ENCODE measurements around the gene NR0B2. TPM values are rescaled to one million over a fixed set of nuclear protein-coding genes. Genes with fewer than 3 reads are reported as not detected.

Gene NR0B2
- total RNA-seq, 2 donors from 2014 or later, result 19.8 to 34.8 TPM

DNA sequence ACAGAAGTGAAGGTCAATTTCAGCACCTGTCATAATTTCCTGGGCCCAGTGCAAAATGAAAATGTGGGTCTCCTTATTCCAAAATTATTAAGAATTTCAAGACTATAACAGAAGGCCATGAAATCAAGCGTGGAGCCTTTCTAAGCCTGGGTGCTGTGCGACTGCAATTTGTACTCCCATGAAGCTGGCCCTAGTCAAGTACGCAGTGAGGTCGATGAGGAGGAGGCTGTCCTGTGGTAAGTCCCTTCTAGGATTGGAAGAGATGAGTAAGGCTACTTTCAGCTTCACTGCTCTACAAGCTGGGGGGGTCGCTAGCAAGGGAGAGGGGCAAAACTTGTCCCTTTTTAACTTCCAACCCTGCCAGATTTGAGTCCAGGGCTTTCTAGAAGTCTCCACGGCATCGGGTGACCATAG, 7.4 kb upstream of the NR0B2 start:
- ATAC-seq, result peak; percentile 33
- peak overlapping the region; percentile 52 to 99 (median 93) for H3K27ac ChIP-seq
- DNase-seq, result no peak

DNA sequence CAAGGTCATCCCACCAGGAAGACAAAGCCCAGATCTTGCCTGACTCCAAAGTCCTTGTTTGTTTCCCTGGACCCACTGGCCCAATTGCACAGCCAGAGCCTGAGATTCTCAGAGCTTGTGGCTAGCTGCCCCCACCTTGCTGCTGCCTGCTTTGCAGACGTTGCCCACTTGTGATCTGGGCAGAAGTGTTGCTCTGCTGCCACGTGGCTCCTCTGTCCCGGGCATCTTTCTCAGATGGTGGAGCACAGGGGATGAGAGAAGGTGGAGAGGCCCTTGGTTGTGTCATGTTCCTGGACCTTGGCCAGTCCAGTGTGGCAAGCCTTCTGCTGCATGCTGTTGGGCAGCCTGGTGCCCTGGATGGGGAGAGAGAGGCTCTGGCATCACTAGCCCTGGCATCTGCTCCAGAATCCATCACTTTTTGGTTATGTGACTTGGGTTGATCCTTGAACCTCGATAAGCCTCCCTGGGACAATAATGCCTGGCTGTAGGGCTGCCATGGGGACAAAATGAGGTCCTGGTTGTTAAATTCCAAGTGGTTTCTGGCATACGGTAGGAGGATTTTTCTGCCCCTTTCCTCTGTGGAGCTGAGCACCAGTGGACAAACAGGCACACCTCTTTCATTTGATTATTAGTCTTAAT, 1.5 kb upstream of the NR0B2 start:
- intact Hi-C loops (cut with DNase I), result no loop called here
- Histone ChIP-seq H3K4me1 (peaks cover 60% of the 10 kb centered on the region), H3K9me3 (no peaks in the 10 kb centered on the region), H3K27ac (peak overlapping the region; percentile 95 to 100 (median 98)), H3K4me3 (no peak overlapping the region), H3K27me3 (no peaks in the 10 kb centered on the region), H3K36me3 (replicated peaks in 1 of 2; ENCODE audit: insufficient read depth in 1 of 2, low read depth in 2 of 2) (no peaks in the 10 kb centered on the region)
- 7 to 11% methylated on average over 3 to 4 of the region's 5 CpGs for WGBS, 2 donors
- TF ChIP-seq CTCF (IDR thresholded peaks at IDR 0.05) (no peak), POLR2A (IDR thresholded peaks at IDR 0.05) (no peak)
- peak; percentile 33 for ATAC-seq
- peak; percentile 86 to 94 (median 90) for DNase-seq

More for the DNA sequence above, 7.4 kb upstream of the NR0B2 start:
- Histone ChIP-seq H3K9me3 (no peaks in the 10 kb centered on the region), H3K4me3 (no peak overlapping the region), H3K27me3 (no peaks in the 10 kb centered on the region), H3K4me1 (peaks cover 37% of the 10 kb centered on the region), H3K36me3 (replicated peaks in 1 of 2; ENCODE audit: insufficient read depth in 1 of 2, low read depth in 2 of 2) (peaks cover 0 to 5% of the 10 kb centered on the region in 2 donors)
- TF ChIP-seq CTCF (IDR thresholded peaks at IDR 0.05) (no peak), POLR2A (IDR thresholded peaks at IDR 0.05) (no peak)
- WGBS, 2 donors, result 9 to 12% methylated on average over 4 to 7 of the region's 7 CpGs
- intact Hi-C loops (cut with DNase I), result no loop called here

DNA sequence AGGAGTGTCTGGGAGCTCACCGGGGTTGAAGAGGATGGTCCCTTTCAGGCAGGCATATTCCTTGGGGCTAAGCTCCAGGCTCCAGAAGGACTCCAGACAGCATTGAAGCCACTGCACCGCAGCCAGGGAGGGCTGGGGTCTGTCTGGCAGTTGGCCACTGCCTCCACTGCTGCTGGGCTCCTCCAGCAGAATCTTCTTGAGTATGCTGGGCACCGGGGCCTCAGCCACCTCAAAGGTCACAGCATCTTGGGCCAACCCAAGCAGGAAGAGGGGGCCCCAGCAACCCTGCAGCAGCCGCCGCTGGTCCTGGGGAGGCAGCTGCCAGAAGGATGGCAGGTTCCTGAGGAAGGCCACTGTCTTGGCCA, 404 bp downstream of the NR0B2 start:
- intact Hi-C loops (cut with DNase I), result no loop called here

DNA sequence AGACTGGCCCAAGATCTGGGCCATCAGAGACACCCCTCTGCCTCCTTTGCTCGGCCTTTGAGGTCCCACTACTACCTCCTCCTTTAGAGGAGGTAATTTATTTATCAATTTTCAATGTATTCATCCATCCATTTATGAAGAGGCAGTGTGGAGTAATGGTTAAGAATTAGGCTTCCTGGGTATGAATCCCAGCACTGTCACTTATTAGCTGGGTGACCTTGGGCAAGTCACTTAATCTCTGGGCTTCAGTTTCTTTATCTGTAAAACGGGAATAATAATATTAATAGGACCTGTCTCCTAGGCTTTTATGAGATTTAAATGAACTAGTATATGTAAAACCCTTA, 1.7 kb downstream of the NR0B2 start:
- ATAC-seq (no peak), DNase-seq (no peak)
- no peaks in the 10 kb centered on the region for H3K36me3 ChIP-seq (replicated peaks in 1 of 2; ENCODE audit: insufficient read depth in 1 of 2, low read depth in 2 of 2)
- no peaks in the 10 kb centered on the region for H3K27me3 ChIP-seq
- no peak for TF ChIP-seq POLR2A (IDR thresholded peaks at IDR 0.05)
- TF ChIP-seq CTCF (IDR thresholded peaks at IDR 0.05), result no peak
- H3K4me3 ChIP-seq, result peak overlapping the region; percentile 19 to 39
- H3K9me3 ChIP-seq, result no peaks in the 10 kb centered on the region
- intact Hi-C loops (cut with DNase I), result no loop called here
- H3K4me1 ChIP-seq, result peaks cover 74% of the 10 kb centered on the region
- peak overlapping the region; percentile 95 to 100 (median 98) for H3K27ac ChIP-seq
- 14 to 19% methylated on average over 2 of the region's 2 CpGs for WGBS, 2 donors

More for the DNA sequence above, 404 bp downstream of the NR0B2 start:
- WGBS, 2 donors, result 13% methylated on average over 4 of the region's 5 CpGs; no CpG with 5 or more reads in 1 of the 2 donors
- Histone ChIP-seq H3K27ac (peak overlapping the region; percentile 95 to 100 (median 98)), H3K4me3 (peak overlapping the region; percentile 19 to 39), H3K27me3 (no peaks in the 10 kb centered on the region), H3K36me3 (replicated peaks in 1 of 2; ENCODE audit: insufficient read depth in 1 of 2, low read depth in 2 of 2) (no peaks in the 10 kb centered on the region), H3K4me1 (peaks cover 64% of the 10 kb centered on the region), H3K9me3 (no peaks in the 10 kb centered on the region)
- DNase-seq (no peak), ATAC-seq (peak; percentile 5)
- TF ChIP-seq CTCF (IDR thresholded peaks at IDR 0.05) (no peak), POLR2A (IDR thresholded peaks at IDR 0.05) (no peak)
